Thyroid gland (tissue), 4 donors: Measurements from ENCODE around the gene TM2D3. TPM values are rescaled to one million over a fixed set of nuclear protein-coding genes. Genes with fewer than 3 reads are reported as not detected.
"Not testable (repeated sequence)": the region's sequence is repeated elsewhere in the genome, so short reads cannot be mapped to it uniquely, and the experiment has no call there.

Experiments
- DNase-seq, 2 donors: peaks; one replicate each; pipeline ENCODE4 v3.0.0-alpha.2; 2019
- H3K27ac ChIP-seq, 3 donors: fragments of 200-600 bp; sonication (generic); 1 replicate in 2 of 3; 2 replicates in 1 of 3; pipeline ENCODE4 v1.5.1; 2016 to 2019; ENCODE audit warnings: mild to moderate bottlenecking in 1 of 3, moderate library complexity in 1 of 3
- H3K27me3 ChIP-seq: fragments of 200-600 bp; sonication (generic); one replicate; pipeline ENCODE4 v1.5.1; 2019
- H3K36me3 ChIP-seq, 2 donors: fragments of 200-600 bp; sonication (generic); one replicate each; pipeline ENCODE4 v1.5.1; 2016 to 2019
- H3K4me1 ChIP-seq, 2 donors: fragments of 200-600 bp; sonication (generic); one replicate each; pipeline ENCODE4 v1.5.1; 2017 to 2019
- H3K4me3 ChIP-seq, 3 donors: fragments of 200-600 bp; sonication (generic); replicated peaks in 1 of 3; 1 replicate in 2 of 3; 2 replicates in 1 of 3; pipeline ENCODE4 v1.5.1; 2016; ENCODE audit warnings: mild to moderate bottlenecking in 1 of 3
- H3K9me3 ChIP-seq: fragments of 200-600 bp; sonication (generic); one replicate; pipeline ENCODE4 v1.5.1; 2017
- POLR2A ChIP-seq, 2 donors: fragments of 450-650 bp; IDR thresholded peaks; one replicate each; pipeline ENCODE4 v1.6.1; 2017; ENCODE audit warnings: antibody characterized with exemption in 2 of 2, mild to moderate bottlenecking in 2 of 2, moderate library complexity in 1 of 2
- WGBS, 2 donors: methylation state at CpG; one replicate each; pipeline ENCODE4 v1.1.5; 2017; 5-methylcytosine and 5-hydroxymethylcytosine counted together
- intact Hi-C: fragments of 100-400 bp; cut with DNase I; formaldehyde crosslinking; loops from one replicate; pipeline ENCODE4 v1.15.1; 2023
- total RNA-seq, 4 donors: library from RNA; depleted of rRNA; stranded (reverse); fragments of >200 nt; gene quantifications; one replicate each; pipeline ENCODE4 v1.2.3, GENCODE V29; 2016
- TF ChIP-seq, protein P1 (sequence below), 6 experiments: fragments of 200-600 bp in 3 of 6; fragments of 450-650 bp in 3 of 6; sonication (generic) in 3 of 6; IDR thresholded peaks; one replicate each; pipeline ENCODE4 v1.5.1; 2016 to 2019; ENCODE audit warnings: antibody characterized with exemption in 6 of 6, mild to moderate bottlenecking in 2 of 6, inconsistent platforms in 1 of 6, moderate library complexity in 1 of 6

Gene TM2D3
- total RNA-seq, 4 donors from 2014 or later = 54.8 to 92.5 (median 71.5) TPM

DNA sequence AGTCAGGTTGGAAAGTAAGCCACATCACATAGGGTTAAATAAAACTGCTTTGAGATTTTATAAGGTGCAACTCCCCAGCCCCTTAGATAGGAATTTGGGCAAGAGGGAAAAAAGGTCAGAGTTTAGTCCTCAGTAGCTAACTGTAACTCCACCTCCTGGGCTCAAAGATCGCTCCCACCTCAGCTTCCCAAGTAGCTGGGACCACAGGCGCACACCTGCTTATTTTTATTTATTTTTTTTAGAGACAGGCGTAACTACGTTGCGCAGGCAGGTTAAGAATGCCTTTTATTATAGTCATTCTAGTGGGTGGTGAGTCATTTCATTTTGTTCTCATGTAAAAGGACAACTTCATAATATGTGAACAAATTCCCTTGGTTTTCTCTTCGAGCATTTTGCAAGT, 14.7 kb downstream of the TM2D3 start:
- H3K4me3 ChIP-seq = no peak overlapping the region
- H3K27me3 ChIP-seq = no peaks in the 10 kb centered on the region
- TF ChIP-seq, protein P1, sequence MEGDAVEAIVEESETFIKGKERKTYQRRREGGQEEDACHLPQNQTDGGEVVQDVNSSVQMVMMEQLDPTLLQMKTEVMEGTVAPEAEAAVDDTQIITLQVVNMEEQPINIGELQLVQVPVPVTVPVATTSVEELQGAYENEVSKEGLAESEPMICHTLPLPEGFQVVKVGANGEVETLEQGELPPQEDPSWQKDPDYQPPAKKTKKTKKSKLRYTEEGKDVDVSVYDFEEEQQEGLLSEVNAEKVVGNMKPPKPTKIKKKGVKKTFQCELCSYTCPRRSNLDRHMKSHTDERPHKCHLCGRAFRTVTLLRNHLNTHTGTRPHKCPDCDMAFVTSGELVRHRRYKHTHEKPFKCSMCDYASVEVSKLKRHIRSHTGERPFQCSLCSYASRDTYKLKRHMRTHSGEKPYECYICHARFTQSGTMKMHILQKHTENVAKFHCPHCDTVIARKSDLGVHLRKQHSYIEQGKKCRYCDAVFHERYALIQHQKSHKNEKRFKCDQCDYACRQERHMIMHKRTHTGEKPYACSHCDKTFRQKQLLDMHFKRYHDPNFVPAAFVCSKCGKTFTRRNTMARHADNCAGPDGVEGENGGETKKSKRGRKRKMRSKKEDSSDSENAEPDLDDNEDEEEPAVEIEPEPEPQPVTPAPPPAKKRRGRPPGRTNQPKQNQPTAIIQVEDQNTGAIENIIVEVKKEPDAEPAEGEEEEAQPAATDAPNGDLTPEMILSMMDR (IDR thresholded peaks at IDR 0.05) = no peak
- no peak for TF ChIP-seq POLR2A (IDR thresholded peaks at IDR 0.05)
- peaks cover 0 to 4% of the 10 kb centered on the region in 2 donors for H3K36me3 ChIP-seq
- 89 to 92% methylated on average over 6 of the region's 6 CpGs for WGBS, 2 donors
- peaks cover 5 to 11% of the 10 kb centered on the region in 2 donors for H3K4me1 ChIP-seq
- intact Hi-C loops = loop anchor here (5.0 kb wide), 1 partner anchor 335 kb away; no protein-coding TSS in a partner anchor
- H3K27ac ChIP-seq = no peak overlapping the region
- no peak for DNase-seq
- no peaks in the 10 kb centered on the region for H3K9me3 ChIP-seq

DNA sequence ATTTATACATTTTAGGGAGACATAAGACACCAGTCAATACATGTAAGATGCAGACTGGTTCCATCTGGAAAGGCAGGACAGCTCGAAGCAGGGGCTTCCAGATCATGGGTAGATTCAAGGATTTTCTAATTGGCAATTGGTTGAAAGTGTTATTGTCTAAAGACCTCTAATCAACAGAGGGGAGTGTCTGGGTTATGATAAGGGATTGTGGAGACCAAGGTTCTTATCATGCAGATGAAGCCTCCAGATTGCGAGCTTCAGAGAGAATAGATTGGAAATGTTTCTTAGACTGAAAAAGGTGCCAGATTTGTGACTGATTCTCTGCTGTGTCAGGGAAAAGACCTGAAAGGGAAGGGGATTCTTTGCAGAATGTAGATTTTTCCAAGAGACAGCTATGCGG, 15.1 kb downstream of the TM2D3 start:
- TF ChIP-seq POLR2A (IDR thresholded peaks at IDR 0.05) = no peak
- TF ChIP-seq, protein P1 (IDR thresholded peaks at IDR 0.05) = no peak
- Histone ChIP-seq H3K27me3 (no peaks in the 10 kb centered on the region), H3K27ac (no peak overlapping the region), H3K4me1 (peaks cover 5 to 8% of the 10 kb centered on the region in 2 donors), H3K36me3 (no peaks in the 10 kb centered on the region), H3K4me3 (no peak overlapping the region), H3K9me3 (no peaks in the 10 kb centered on the region)
- intact Hi-C loops = loop anchor here (5.0 kb wide), 1 partner anchor 335 kb away; no protein-coding TSS in a partner anchor
- no peak for DNase-seq
- 80 to 89% methylated on average over 3 of the region's 3 CpGs for WGBS, 2 donors

DNA sequence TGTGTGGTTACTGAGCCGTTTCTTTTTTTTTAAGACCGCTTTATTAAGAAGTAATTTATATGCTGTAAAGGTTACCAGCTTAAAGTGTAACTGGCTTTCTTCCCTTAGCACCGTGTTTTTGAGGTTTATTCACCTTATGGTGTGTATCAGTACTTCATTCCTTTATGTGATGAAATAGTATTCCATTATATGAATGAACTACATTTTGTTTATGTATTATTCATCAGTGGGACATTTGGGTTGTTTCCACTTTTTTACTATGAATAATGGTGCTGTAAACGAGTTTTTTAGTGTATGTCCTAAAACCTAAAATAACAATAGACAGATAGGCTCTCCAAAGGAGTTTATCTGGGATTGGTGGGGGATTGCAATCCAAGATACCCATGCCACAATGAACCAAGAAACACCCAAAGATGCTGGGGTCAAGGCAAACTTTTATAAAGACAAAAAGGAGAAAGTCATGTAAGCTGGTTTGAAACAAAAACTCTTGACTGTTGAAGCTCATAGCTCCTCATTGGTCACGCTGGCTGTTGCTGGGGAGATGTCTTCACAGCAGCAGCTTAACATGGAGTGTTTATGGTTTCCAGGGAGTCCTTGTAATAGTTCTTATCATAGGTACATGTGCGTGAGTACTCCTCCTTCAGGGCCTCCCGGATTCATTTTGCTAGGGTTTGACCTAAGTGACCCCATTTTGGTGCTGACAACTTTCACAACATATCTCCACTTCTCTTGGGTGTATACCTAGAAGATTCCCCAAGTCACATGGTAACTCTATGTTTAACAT, 16.0 kb downstream of the TM2D3 start:
- H3K27me3 ChIP-seq = no peaks in the 10 kb centered on the region
- no peak for DNase-seq
- WGBS, 2 donors = 87 to 89% methylated on average over 7 of the region's 7 CpGs

GRCh38 chr15:101633356-101633755, 18.8 kb downstream of the TM2D3 start:
- TF ChIP-seq, protein P1 (IDR thresholded peaks at IDR 0.05) = no peak
- H3K36me3 ChIP-seq = no peaks in the 10 kb centered on the region
- H3K27ac ChIP-seq = no peak overlapping the region
- H3K4me1 ChIP-seq = no peaks in the 10 kb centered on the region
- no peak overlapping the region for H3K4me3 ChIP-seq
- DNase-seq = no peak
- WGBS, 2 donors = 87 to 91% methylated on average over 3 of the region's 3 CpGs
- intact Hi-C loops = no loop called here
- no peaks in the 10 kb centered on the region for H3K27me3 ChIP-seq
- H3K9me3 ChIP-seq = no peaks in the 10 kb centered on the region

More for the DNA sequence above, 16.0 kb downstream of the TM2D3 start:
- H3K4me3 ChIP-seq = no peak overlapping the region
- H3K9me3 ChIP-seq = no peaks in the 10 kb centered on the region
- peaks cover 5% of the 10 kb centered on the region in 2 donors for H3K4me1 ChIP-seq
- no peaks in the 10 kb centered on the region for H3K36me3 ChIP-seq
- TF ChIP-seq POLR2A (IDR thresholded peaks at IDR 0.05) = no peak
- TF ChIP-seq, protein P1 (IDR thresholded peaks at IDR 0.05) = no peak
- H3K27ac ChIP-seq = no peak overlapping the region
- intact Hi-C loops = loop anchor here (5.0 kb wide), 1 partner anchor 334 kb away; no protein-coding TSS in a partner anchor

DNA sequence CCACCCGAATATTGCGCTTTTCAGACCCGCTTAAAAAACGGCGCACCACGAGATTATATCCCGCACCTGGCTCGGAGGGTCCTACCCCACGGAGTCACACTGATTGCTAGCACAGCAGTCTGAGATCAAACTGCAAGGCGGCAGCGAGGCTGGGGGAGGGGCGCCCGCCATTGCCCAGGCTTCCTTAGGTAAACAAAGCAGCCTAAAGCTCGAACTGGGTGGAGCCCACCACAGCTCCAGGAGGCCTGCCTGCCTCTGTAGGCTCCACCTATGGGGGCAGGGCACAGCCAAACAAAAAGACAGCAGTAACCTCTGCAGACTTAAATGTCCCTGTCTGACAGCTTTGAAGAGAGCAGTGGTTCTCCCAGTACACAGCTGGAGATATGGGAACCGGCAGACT, 25.5 kb downstream of the TM2D3 start:
- DNase-seq, H3K4me3 ChIP-seq: not testable (repeated sequence)

More for the DNA sequence above, 25.5 kb downstream of the TM2D3 start:
- H3K9me3 ChIP-seq, H3K36me3 ChIP-seq, intact Hi-C loops, H3K4me1 ChIP-seq, H3K27me3 ChIP-seq, H3K27ac ChIP-seq: not testable (repeated sequence)
- 88% methylated on average over 8 to 14 of the region's 15 CpGs for WGBS, 2 donors
